Endothelial cell (in vitro differentiated cells): Measurements from ENCODE around the gene OTOGL. TPM values are rescaled to one million over a fixed set of nuclear protein-coding genes. Genes with fewer than 3 reads are reported as not detected.

Experiments used
- DNase-seq: peaks from one replicate; pipeline ENCODE4 v3.0.0; 2021; ENCODE audit warnings: low spot score
- H3K27ac Mint-ChIP-seq: one replicate; pipeline ENCODE4 v1.8.0; 2021; ENCODE audit warnings: mixed read lengths, inconsistent platforms; ENCODE audit not compliant: unreplicated experiment
- H3K27me3 Mint-ChIP-seq: one replicate; pipeline ENCODE4 v1.8.0; 2021; ENCODE audit warnings: mild to moderate bottlenecking, moderate library complexity, mixed read lengths, inconsistent platforms; ENCODE audit not compliant: unreplicated experiment
- H3K36me3 Mint-ChIP-seq: one replicate; pipeline ENCODE4 v1.8.0; 2021; ENCODE audit warnings: mild to moderate bottlenecking, low read depth, mixed read lengths, inconsistent platforms; ENCODE audit not compliant: unreplicated experiment
- H3K4me1 Mint-ChIP-seq: one replicate; pipeline ENCODE4 v1.8.0; 2021; ENCODE audit warnings: mild to moderate bottlenecking, mixed read lengths, inconsistent platforms; ENCODE audit not compliant: unreplicated experiment
- H3K4me3 Mint-ChIP-seq: one replicate; pipeline ENCODE4 v1.8.0; 2021; ENCODE audit warnings: mild to moderate bottlenecking, mixed read lengths, inconsistent platforms; ENCODE audit not compliant: unreplicated experiment
- H3K9me3 Mint-ChIP-seq: one replicate; pipeline ENCODE4 v1.8.0; 2021; ENCODE audit warnings: mixed read lengths, inconsistent platforms; ENCODE audit not compliant: unreplicated experiment
- total RNA-seq: library from RNA; stranded (reverse); fragmentation: NEBNext Ultra II Directional; extraction: Animal tissue kit (Norgen Biotek cat#: 25700); gene quantifications from one replicate; pipeline ENCODE4 v1.2.1, GENCODE V29; 2021; ENCODE audit not compliant: unreplicated experiment
- TF ChIP-seq, protein P1 (sequence below): fragments of 200-600 bp; sonication (generic); IDR thresholded peaks from one replicate; pipeline ENCODE4 v1.5.0; 2021; ENCODE audit warnings: antibody characterized with exemption; ENCODE audit not compliant: unreplicated experiment

Gene OTOGL
- total RNA-seq, 1 donor from 2014 or later, result 0.31 TPM

GRCh38 chr12:80188576-80188975 is 89.2 kb downstream of the OTOGL start:
- H3K4me3 Mint-ChIP-seq, result no peak overlapping the region
- no peaks in the 10 kb centered on the region for H3K36me3 Mint-ChIP-seq
- H3K9me3 Mint-ChIP-seq, result no peaks in the 10 kb centered on the region
- no peak for DNase-seq
- H3K27ac Mint-ChIP-seq, result no peak overlapping the region
- H3K27me3 Mint-ChIP-seq, result no peaks in the 10 kb centered on the region
- TF ChIP-seq, protein P1, sequence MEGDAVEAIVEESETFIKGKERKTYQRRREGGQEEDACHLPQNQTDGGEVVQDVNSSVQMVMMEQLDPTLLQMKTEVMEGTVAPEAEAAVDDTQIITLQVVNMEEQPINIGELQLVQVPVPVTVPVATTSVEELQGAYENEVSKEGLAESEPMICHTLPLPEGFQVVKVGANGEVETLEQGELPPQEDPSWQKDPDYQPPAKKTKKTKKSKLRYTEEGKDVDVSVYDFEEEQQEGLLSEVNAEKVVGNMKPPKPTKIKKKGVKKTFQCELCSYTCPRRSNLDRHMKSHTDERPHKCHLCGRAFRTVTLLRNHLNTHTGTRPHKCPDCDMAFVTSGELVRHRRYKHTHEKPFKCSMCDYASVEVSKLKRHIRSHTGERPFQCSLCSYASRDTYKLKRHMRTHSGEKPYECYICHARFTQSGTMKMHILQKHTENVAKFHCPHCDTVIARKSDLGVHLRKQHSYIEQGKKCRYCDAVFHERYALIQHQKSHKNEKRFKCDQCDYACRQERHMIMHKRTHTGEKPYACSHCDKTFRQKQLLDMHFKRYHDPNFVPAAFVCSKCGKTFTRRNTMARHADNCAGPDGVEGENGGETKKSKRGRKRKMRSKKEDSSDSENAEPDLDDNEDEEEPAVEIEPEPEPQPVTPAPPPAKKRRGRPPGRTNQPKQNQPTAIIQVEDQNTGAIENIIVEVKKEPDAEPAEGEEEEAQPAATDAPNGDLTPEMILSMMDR, result no peak
- no peaks in the 10 kb centered on the region for H3K4me1 Mint-ChIP-seq

DNA sequence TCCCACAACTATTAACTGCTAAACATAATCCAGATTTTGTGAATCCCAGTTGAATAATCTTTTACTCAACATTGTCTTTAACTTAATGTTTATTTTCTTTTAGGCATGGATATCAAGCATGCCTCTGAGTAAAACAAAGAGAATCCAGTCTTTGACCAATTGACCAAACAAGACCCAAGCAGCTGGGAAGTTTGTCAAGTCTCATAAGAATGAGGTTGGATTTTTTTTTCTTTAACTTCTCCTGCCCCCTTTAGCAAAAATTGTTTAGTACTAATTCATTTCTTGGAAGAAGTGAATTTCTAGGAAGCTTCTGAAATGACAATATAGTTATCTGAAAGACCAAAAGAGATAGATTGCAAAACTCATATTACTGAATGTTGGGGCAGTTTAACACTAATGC is 89.9 kb downstream of the OTOGL start:
- Mint-ChIP-seq H3K27ac (no peak overlapping the region), H3K4me1 (no peaks in the 10 kb centered on the region), H3K4me3 (no peak overlapping the region), H3K27me3 (no peaks in the 10 kb centered on the region), H3K36me3 (no peaks in the 10 kb centered on the region), H3K9me3 (no peaks in the 10 kb centered on the region)
- TF ChIP-seq, protein P1, result no peak
- no peak for DNase-seq

- Mint-ChIP-seq H3K27me3 (no peaks in the 10 kb centered on the region), H3K27ac (no peak overlapping the region), H3K4me1 (no peaks in the 10 kb centered on the region), H3K9me3 (no peaks in the 10 kb centered on the region), H3K4me3 (no peak overlapping the region), H3K36me3 (no peaks in the 10 kb centered on the region)
- no peak for DNase-seq
- TF ChIP-seq, protein P1, result no peak
Measured at GRCh38 chr12:80190001-80190400, 90.7 kb downstream of the OTOGL start.

DNA sequence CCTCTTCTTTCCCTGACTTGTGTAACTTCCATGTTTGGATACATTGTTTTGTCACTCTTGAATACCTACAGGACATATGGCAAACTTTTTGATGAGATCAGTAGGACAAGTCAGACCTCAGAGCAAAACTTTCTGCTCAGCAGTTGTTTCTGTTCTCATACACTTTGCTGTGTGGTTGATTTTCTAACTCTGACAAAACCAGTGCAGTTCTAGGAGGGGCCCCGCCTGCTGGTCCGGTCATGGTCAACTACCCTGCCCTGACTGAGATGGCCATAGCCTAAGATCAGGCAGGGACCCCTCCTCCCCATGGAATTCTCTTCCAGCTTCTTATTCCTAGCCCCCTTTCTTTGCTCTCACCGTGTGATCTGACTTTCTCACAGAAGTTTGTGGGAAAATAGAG is 92.8 kb downstream of the OTOGL start:
- TF ChIP-seq, protein P1, result no peak
- H3K4me1 Mint-ChIP-seq, result no peaks in the 10 kb centered on the region
- DNase-seq, result no peak
- no peaks in the 10 kb centered on the region for H3K9me3 Mint-ChIP-seq
- H3K27me3 Mint-ChIP-seq, result no peaks in the 10 kb centered on the region
- H3K4me3 Mint-ChIP-seq, result no peak overlapping the region
- no peaks in the 10 kb centered on the region for H3K36me3 Mint-ChIP-seq
- no peak overlapping the region for H3K27ac Mint-ChIP-seq

DNA sequence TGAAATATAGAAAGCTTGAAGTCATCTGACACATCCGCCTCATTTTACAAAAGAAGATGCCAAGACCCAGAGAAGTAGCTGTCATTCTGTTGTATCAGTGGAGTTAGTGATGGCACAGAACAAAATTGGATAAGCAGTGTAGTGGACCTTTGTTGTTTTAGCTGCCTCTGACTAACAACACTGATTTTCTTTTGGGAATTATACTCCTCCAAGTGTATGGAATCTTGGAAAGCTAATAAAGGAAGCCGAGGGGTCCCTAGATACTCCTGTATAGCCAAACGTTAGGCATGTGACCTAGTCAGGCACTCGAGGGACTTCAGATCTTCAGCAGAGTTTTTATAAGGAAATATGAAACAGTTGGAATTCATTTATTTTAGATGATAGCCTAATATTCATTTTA is 94.5 kb downstream of the OTOGL start:
- TF ChIP-seq, protein P1, result no peak
- no peaks in the 10 kb centered on the region for H3K9me3 Mint-ChIP-seq
- no peak overlapping the region for H3K4me3 Mint-ChIP-seq
- H3K27me3 Mint-ChIP-seq, result no peaks in the 10 kb centered on the region
- H3K36me3 Mint-ChIP-seq, result no peaks in the 10 kb centered on the region
- no peak for DNase-seq
- no peak overlapping the region for H3K27ac Mint-ChIP-seq
- no peaks in the 10 kb centered on the region for H3K4me1 Mint-ChIP-seq
